ENCODE data around the gene GIPR. TPM values are rescaled to one million over a fixed set of nuclear protein-coding genes. Genes with fewer than 3 reads are reported as not detected.
A peak's percentile ranks its signal among the peaks of the same experiment; 100 is the strongest.

Gene GIPR
- total and polyA plus RNA-seq, 2 of the 13 experiments (the other 11 are each of a cell fraction or from before 2014, with no cell fraction given) = 0.15 to 1.2 TPM

- TF ChIP-seq NBN (conservative IDR thresholded peaks at IDR 0.05) = no peak
- TF ChIP-seq ZNF614 (CRISPR knock-in tag; IDR thresholded peaks at IDR 0.05; ENCODE audit: borderline replicate concordance) = no peak
- no peak for TF ChIP-seq ZNF331 (CRISPR knock-in tag; IDR thresholded peaks at IDR 0.05)
- TF ChIP-seq ZGPAT (CRISPR knock-in tag; IDR thresholded peaks at IDR 0.05) = 0 out of 2 replicates have a peak, but pooled peaks have one; percentile 59
- TF ChIP-seq FOXM1 (CRISPR knock-in tag; IDR thresholded peaks at IDR 0.05) = no peak
- TF ChIP-seq XBP1 (CRISPR knock-in tag; IDR thresholded peaks at IDR 0.05) = no peak
- TF ChIP-seq E2F1 (CRISPR knock-in tag; IDR thresholded peaks at IDR 0.05) = peak; percentile 92
- TF ChIP-seq NFE2 (CRISPR knock-in tag; IDR thresholded peaks at IDR 0.05) = no peak
- TF ChIP-seq ZNF784 (CRISPR knock-in tag; IDR thresholded peaks at IDR 0.05; ENCODE audit: borderline replicate concordance) = no peak
- no peak for TF ChIP-seq NR1H2 (CRISPR knock-in tag; IDR thresholded peaks at IDR 0.05; ENCODE audit: borderline replicate concordance, low read depth)
- TF ChIP-seq ELF3 (CRISPR knock-in tag; IDR thresholded peaks at IDR 0.05) = peak; percentile 94
- no peak for TF ChIP-seq TCF7 (IDR thresholded peaks at IDR 0.05; ENCODE audit: low read depth)
- TF ChIP-seq CERS6 (CRISPR knock-in tag; IDR thresholded peaks at IDR 0.05) = no peak
- TF ChIP-seq ZNF646 (CRISPR knock-in tag; IDR thresholded peaks at IDR 0.05) = no peak
- TF ChIP-seq RNF2 (conservative IDR thresholded peaks at IDR 0.05; ENCODE audit: low read depth) = no peak
- TF ChIP-seq ZNF83 (CRISPR knock-in tag; IDR thresholded peaks at IDR 0.05; ENCODE audit: borderline replicate concordance) = no peak
- peak; percentile 64; the same call in 1 of the 2 replicates for TF ChIP-seq ESRRA (CRISPR knock-in tag; IDR thresholded peaks at IDR 0.05; ENCODE audit: low read depth)
- peak; percentile 71 for TF ChIP-seq PTBP1 (IDR thresholded peaks at IDR 0.05; ENCODE audit: low read depth, low read length, poor library complexity, severe bottlenecking)
- TF ChIP-seq ZNF772 (CRISPR knock-in tag; IDR thresholded peaks at IDR 0.05) = no peak; the same call in 1 of the 2 replicates
These were observed 62.6 kb downstream of the GIPR start, which contains the start of gene FBXO46 (continued) for GRCh38 chr19:45730368-45731288.
